Measurements from ENCODE around the gene TMEM158.
A peak's percentile ranks its signal among the peaks of the same experiment; 100 is the strongest.

Gene TMEM158

DNA sequence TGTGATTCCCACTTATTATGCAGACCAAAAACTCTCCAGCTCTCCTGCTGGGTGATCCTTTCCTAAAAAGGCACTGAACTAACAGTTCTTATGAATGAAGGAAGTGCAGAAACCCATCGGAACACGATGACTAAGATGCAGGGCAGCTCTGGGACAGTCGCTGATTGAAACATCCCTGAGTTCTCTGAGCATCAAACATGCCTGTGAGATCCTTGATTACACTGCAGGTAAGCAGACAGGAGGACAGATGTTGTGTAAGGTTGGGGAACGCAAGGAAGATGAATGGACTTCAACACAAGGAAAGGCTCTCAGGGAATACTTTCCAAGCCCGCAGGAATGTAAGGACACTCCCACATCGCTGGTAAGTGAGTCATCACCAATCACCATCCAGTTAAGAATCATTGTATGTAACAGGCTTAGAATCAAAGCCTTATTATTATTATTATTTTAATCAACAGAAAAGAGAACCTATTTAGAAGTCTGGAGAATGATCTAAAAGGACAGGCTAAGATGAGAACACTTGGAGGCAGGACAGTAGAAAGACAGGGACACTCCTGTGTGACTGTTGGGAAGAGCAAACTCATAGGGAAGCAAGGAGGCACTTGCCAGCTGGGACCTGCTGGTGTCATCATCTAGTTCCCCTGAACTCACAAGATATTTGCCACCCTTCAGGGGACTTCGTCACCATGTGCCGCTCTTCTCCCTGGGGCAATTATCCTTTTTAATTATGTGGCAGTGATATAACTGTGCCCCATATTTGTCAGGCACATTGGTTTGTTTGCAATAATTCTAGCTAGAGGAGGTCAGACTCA lies 26.0 kb downstream of the TMEM158 start:
- peak; percentile 98 for DNase-seq

DNA sequence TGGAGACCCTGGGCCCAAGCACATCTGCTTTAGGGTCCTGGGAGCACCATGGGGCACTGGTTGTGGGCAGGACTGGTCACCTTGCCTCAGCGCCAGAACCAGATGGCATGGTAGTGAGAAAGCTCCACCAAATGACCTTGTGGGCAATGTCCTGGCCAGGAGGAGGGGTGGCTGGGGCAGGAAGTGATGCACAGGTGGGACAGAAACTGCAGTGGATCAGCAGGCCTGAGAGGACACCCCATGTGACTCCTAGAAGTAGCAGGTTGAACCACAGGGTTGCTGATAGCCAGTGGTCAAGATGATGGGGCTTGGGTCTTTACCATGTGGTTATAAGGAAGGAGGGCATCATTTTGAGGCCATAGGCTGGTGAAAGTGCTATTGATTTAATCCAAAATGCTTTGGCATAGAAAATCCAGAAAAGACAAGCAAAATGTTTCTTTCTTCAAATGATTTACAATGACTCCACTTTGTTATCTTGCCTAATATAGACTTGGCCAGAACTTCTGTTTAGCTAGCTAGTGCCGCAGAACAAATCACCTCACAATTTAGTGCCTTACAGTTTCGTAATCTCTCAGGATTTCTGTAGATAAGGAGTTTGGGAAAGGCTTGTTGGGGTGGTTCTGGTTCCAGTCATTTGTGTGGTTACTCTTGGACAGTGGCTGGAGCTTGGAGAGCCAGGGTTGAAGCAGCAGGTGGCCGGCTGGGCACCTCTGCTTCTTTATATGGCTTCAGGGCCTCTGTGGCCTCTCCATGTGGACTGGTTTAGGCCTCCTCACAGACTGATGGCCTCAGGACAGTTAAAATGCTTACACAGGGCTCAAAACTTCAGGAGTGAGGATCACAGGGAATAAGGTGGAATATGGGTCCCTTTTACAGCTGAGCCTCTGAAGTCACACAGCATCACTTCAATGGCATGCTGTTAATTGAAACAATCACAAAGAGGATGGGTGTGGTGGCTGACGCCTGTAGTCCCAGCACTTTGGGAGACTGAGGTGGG lies 27.5 kb downstream of the TMEM158 start:
- no peak for DNase-seq

DNA sequence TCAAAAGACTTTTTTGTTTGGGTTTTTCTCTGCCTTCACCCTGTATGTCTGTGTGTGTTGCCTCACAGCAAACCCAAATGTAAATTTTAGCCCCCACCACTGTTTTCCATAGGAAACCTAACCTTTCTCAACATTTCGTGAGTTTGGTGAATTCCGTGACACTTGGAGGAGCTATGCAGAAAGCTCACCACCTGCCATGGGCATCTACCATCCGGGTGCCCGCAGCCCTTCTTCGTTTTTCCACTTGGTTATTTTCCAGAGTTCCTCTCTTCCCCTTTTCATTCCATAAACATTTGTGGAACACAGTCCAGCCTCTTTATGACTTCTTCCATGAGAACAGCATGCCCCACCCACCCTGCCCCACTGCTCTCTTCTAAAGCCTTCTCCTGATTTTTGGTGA lies 31.3 kb downstream of the TMEM158 start:
- no peak for DNase-seq

DNA sequence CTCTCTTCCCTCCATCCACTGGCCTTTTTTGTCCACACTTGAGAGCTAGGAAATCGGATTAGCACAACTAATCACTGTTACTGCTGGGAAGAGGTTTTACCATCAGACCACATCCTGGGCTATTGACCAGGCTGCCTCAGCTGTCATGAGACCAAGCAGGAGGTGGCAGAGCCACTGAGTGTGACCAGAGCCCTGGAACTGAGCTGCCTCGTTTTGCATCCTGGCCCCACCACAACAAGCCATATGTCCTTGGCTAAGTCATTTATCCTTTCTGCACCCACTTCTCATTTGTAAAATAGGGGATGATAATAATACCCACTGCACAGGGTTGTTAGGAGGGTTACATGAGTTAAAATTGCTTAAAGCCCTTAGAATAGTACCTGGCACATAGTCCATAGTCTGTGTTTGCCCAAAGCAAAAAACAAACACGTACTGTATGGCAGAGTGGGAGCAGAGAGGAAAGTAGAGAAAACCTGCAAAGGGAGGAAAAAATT lies 34.1 kb downstream of the TMEM158 start:
- DNase-seq = no peak

DNA sequence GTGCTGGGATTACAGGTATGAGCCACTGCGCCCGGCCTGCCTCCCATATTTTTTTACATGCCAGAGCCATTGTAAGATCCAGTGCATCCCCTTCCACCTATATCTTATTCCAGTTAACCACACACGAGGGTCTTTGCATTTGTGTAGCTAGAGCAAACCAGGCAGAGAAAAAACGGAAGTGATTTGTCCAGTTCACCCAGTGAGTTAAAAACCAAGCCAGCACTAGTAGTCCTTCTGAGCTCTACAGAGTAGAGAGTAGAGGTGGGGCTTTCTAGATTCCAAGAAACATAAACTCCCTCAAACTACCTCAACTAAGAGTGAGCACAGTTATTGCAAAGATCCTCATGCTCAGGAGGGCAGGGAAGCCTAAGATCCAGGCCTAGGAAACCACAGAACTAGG lies 34.7 kb downstream of the TMEM158 start:
- no peak for DNase-seq

DNA sequence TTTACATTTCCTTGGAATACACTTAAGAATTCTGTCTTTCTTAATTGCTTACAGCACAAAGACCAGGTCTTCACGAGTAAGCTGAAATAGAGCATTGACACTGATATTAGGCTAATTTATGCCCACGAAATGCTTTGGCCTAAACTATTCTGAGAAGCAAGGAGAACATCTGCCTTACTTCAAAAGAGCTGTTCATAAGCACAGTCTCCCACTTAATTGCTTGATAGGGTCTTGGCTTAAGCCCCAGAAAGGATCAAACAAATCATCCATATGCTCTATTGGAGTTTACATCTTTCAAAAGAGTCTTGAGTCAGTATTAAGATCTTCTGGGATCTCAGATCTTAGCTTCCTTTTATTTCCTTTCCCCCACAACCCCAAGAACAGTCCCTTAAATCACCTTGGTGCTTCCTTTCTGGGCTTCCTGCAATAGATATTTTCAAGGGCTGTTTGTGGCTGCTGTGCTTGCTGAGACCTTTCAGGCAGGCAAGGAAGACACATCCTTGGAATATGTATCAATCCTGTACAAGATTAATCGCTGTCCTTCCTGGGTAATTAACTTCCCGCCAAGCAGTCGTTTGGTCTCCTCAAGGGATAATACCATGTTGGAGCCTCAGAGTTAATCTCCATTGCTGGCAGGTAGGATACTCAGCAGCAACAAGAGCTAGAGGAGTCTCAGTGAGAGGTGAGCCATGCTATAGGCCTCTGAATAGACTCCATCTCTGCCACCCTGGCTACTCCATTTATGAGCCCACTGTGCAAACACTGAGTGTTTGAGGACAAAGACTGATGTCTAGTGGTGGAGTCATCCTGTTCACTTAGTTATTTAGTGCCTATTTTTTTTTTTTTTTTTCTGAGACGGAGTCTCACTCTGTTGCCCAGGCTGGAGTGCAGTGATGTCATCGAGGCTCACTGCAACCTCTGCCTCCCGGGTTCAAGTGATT lies 37.1 kb downstream of the TMEM158 start:
- DNase-seq = no peak

DNA sequence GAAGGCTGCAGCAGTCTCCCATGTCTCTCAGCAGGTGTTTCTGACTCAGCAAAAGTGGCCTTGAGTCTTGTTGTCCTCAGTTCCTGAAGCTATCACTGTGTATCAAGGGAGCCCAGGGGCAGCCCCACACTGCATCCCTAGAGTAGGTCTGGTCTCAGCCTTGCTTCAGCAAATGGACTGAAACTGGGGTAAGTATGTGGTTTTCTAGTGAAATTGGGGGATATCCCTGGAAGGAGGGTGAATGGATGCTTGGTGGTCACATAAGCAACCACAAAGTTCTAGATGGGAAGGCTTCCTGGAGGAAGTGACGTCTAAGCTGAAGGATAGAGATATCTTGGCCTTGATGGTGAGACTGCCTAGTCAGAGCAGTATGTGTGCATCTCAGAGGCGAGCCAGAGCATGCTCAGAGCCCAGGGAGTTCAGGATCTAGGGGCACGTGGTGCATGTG lies 38.4 kb downstream of the TMEM158 start:
- no peak for DNase-seq

DNA sequence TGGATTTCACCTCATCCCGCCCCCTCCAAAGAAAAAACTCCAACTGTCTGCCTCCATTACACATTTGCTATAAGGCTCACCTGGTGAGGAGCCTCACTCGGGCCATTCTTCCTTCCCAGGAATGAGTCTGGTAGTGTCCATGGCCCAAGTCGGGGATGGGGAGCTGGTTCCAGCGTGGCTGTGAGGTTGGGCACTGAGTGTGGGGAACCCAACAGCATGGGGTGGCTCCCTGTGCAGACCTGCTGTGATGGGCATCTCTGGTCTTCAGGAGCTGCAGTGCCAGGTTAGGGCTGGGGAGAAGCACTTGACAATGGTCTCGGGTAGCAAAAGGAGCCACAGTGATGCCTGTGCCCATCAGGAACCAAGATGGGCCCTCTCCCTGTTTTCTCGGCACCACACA lies 39.2 kb downstream of the TMEM158 start:
- DNase-seq = no peak

DNA sequence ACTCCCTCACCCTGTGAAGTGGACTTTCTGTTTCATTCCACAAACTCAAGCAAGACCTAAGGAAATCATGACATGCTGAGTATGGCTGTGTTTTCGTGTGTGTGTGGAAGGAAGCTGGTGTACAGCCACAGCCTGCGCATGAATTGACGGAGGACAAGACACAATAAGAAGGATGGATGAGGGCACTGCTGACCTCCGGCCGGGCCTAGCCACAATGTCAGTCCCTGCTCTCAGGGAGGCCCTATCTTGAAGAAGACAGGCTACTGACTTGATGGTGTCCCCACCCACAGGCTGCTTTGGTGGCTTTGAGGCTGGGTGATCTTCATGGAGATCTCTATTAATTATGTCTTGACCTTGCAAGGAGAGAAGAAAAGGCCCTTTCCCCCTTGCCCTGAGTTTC lies 40.6 kb downstream of the TMEM158 start:
- DNase-seq = no peak

DNA sequence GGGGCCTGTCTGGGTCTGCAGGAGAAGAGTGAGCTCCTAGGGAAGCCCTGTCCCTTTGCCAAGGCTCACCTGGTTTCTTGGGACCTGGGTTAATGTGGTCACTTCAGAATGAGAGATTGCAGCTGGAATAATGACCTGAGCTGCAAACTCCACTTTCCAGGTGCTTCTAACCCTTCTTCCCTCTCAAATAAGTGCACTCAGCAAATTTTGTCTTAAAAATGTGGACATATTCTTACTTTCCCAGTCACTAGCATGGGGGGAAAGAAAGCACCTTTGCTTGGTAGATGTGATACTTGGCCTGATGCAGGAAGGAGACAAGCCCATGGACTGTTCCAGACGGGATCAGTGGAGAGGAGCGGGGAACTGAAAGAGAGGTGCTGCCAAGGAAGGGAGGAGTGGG lies 41.0 kb downstream of the TMEM158 start:
- DNase-seq = no peak

DNA sequence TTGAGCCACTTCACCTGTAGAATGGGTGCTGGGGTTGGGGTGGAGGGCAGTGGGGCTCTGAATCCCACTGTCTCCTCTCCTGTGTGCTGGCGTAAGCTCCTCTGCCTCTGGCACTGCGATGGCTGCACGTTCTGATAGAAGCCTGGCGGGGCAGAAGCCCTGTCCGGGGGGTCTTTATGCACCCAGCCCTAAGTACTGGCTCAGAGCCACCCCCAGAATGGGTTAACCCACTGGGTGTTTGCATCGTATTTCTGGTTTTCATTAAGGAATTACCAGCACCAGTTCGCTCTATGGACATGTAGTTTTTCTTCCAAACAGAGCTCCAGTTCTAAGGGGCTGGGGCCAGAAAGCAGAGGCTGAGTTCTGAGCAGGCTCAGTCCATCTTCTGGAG lies 42.2 kb downstream of the TMEM158 start:
- no peak for DNase-seq

DNA sequence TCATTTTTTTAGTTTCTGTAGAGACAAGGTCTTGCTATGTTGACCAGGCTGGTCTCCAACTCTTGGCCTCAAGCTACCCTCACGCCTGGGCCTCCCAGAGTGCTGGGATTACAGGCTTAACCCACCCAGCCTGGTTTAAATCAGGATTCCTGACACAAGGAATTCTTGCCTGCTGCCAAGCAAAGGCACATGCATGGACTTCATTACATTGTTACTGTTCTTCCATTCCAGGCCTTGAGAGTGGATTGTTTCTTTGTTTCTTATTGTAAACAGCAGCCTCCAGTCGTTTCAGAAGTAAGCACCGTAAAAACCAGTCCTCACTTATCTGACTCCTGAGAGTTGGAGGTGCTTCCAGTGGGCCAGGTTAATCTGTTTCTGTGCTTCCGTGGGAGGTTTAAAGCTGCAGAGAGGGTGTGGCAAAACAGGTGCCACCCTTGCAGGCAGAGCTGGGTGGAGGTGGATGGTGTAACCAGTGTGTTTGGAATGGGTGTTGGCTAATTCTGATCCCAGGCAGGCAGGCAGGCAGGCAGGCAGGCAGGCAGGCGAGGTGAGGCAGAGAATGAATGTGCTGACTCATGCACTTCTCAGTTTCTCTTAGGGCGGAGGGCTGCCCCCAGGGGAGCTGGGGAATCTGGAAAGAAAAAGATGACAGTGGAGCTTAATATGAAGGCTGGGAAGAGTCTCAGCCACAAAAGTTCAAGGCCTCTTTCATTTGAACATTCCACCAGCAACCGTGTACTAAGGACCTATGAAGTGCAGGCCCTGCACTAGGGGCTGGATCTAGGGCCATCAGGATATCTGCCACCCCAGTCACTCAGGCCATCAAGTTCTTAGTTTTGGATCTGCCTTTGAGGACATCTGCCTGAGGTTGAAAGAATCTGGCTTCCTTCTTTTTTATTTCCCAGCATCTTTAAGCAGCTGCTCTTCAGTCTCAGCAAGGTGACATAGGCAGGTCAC lies 42.9 kb downstream of the TMEM158 start:
- DNase-seq = peak; percentile 41

DNA sequence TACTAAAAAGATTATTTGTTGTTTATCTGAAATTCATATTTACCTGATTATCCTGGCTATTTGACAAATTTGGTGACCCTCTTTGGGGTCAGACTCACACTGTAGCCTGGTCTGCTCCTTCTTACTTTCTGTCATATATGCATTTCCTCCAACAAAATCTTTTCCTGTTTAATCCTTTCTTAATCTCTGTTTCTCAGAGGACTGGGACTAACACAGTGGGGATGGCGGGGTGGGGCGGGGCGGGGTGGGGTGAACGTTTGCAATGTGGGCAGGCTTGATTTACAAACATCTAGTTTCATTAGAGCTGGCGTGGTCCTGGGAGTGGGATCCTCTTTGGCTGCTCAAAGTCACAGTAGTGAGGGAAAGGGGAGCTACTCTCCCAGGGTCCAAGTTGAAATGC lies 44.6 kb downstream of the TMEM158 start:
- no peak for DNase-seq

DNA sequence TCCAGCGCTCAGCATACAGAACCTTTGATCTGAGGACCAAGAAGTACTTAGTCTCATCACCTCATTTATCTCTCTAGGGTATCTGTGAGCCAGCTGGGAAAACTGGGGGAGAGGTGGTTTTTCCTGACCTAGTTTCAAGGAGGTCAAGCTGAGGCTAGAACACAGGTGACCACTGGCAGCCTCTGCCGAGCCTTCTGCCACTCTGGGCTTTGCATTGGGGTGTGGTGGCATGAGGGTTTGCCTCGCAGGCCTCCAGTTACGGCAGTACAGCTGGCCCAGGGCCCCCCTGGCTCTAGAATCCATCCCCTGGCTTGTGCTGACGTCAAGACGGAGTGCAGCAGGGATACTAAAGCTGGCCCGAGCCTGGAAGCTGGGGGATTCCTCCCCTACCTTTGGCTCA lies 45.2 kb downstream of the TMEM158 start:
- no peak for DNase-seq

DNA sequence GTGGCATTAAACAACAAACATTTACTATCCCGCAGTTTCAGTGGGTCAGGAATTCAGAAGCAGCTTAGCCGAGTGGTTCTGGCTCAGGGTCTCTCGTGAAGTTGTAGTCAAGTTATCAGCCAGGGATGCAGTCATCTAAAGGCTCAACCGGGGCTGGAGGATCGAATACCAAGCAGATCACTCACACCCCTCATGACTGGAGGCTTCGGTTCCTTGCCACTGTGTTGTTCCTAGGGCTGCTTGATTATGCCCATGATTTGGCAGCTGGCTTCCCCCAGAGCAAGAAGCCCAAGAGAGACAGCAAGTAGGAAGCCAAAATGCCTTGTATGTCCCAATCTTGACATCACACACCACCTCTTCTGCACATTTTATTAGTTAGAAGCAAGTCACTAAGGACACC lies 46.0 kb downstream of the TMEM158 start:
- DNase-seq = peak; percentile 74

DNA sequence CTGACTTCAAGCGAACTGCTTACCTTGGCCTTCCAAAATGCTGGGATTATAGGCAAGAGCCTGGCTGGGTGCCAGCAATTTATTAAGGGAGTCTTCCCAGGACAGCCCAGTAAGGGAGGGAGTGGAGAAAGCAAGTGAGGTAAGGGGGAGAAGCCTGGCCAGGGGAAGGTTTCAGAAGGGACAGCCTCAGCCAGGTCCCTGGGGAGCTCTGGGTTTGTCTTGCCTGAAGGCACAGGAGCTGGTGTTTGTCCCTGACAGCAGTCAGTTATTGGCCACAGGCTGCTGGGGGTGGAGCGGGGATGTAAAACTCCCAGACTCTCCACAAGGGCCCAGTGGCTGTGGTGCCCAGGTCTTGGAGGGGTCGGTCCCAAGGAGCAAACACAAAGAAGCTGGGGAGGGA lies 46.9 kb downstream of the TMEM158 start:
- no peak for DNase-seq

DNA sequence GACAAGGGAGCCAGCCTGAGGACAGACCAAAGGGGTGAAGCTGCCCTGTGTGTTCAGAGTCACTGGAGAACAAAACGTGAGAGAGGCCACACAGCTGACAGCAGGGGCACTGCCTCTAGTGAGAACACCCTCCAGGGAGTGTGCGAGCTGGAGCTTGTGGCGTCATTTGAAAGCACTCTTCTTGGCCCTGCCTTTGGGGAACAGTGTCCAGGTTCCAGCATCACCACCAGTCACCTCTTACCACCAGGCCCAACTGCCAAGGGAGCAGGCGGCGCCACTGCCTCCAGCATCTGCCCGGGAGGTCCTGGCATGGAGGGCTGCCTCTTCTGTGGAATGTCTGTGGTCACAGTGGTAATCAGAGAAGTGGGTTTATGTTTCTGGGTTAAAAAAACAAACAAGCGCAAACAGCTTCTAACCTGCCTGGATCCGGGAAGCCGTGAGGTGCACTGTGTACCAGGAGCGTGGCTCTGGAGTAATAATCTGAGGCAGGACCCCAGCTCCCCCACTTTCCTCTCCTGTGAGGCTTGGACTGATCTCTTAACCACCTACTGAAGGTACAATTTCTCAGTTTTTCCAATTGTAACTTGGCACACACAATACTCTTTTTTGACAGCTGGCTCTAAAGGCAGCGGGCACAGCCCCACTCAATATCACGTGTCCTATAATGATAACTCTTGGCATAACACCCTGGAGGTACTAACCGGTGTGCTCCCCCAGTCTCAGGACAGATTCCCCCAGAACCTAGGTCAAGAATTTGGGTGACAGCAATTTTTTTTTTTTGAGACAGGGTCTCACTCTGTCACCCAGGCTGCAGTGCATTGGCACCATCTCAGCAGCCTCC lies 47.7 kb downstream of the TMEM158 start:
- no peak for DNase-seq

DNA sequence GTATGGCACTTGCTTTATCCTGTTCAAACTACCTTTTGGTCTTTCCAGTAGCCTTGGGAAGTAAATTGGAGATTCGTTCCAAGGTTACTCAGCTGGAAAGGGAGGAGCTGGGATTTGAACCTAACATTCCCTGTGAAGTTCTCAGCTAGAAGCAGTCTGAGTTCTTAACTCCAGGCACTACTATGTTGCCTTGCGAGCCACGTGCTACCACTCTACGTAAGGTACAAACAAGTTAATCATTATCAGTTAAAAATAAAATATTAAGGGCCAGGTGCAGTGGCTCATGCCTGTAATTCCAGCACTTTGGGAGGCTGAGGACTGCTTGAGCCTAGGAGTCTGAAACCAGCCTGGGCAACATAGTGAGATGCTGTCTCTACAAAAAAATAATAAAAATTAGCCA lies 49.2 kb downstream of the TMEM158 start:
- DNase-seq = no peak

Measured in HCEC 1CT (cell line).